Effector CD4-positive, alpha-beta T cell (primary cell): Measurements from ENCODE around the gene ASPG.
A peak's percentile ranks its signal among the peaks of the same experiment; 100 is the strongest.

Source experiments
- DNase-seq: peaks from one replicate; pipeline ENCODE4 v3.0.0-alpha.2; 2020

ASPG gene

GRCh38 chr14:104094709-104095425 lies 9.4 kb downstream of the ASPG start:
- peak; percentile 65 for DNase-seq

GRCh38 chr14:104095426-104096310 lies 10.2 kb downstream of the ASPG start:
- no peak for DNase-seq

- no peak for DNase-seq
Observed at GRCh38 chr14:104096318-104096717, 10.8 kb downstream of the ASPG start.

- DNase-seq: no peak
Observed at GRCh38 chr14:104096751-104097700, 11.5 kb downstream of the ASPG start.

GRCh38 chr14:104098272-104099095 lies 13.0 kb downstream of the ASPG start:
- no peak for DNase-seq

GRCh38 chr14:104099096-104100041 lies 13.9 kb downstream of the ASPG start:
- DNase-seq: no peak

- DNase-seq: no peak
Observed at GRCh38 chr14:104100171-104101085, 14.9 kb downstream of the ASPG start.

- DNase-seq: no peak
Observed at GRCh38 chr14:104101086-104101621, 15.7 kb downstream of the ASPG start.

GRCh38 chr14:104101651-104102281 lies 16.3 kb downstream of the ASPG start:
- no peak for DNase-seq

GRCh38 chr14:104102282-104102914 lies 16.9 kb downstream of the ASPG start:
- no peak for DNase-seq

GRCh38 chr14:104103061-104103445 lies 17.6 kb downstream of the ASPG start:
- DNase-seq: no peak

GRCh38 chr14:104103446-104104075 lies 18.1 kb downstream of the ASPG start:
- DNase-seq: no peak

- no peak for DNase-seq
Observed at GRCh38 chr14:104104076-104104901, 18.8 kb downstream of the ASPG start.

- no peak for DNase-seq
Observed at GRCh38 chr14:104105071-104105821, 19.7 kb downstream of the ASPG start.

GRCh38 chr14:104105822-104106470 lies 20.4 kb downstream of the ASPG start:
- DNase-seq: no peak
